ENCODE results near the gene IGFBP6.

Gene IGFBP6

DNA sequence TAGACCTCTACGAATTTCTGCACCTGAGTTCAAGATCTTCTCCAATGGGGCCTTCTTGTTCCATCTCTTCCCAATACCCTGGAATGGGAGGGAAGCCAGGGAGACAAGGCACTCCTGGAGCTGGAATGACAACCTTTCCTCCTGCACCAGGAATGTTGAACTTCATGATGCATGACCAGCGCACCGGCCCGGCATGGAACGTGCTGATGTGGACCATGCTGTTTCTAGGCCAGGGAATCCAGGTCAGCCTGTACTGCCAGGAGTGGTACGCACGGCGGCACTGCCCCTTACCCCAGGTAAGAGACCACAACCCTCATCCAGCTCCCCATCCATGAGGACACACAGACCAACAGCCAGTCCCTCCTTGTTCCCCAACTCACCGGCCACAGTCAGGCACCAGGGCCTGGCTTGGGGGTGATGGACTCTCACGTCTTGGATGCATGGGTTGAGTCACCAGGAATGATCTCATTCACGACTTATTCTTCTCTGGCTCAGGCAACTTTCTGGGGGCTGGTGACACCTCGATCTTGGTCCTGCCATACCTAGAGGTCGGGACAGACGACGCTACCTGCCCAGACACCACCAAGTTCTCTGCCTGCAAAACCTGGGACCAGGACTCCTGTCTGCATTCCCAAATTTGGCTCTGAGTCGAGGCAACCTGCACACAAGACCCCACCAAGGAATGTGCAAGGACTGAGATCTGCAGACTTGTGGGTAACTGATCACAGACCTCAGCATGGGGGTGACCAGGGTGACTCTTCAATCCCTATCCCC is 26.3 kb downstream of the IGFBP6 start:
- DNase-seq = no peak

GRCh38 chr12:53124352-53124723 is 26.9 kb downstream of the IGFBP6 start:
- DNase-seq = no peak

GRCh38 chr12:53127169-53127568 is 29.7 kb downstream of the IGFBP6 start:
- DNase-seq = no peak

GRCh38 chr12:53128780-53129569 is 31.5 kb downstream of the IGFBP6 start:
- no peak for DNase-seq

- no peak for DNase-seq
Measured at GRCh38 chr12:53131844-53132243, 34.4 kb downstream of the IGFBP6 start.

GRCh38 chr12:53133722-53134121 is 36.3 kb downstream of the IGFBP6 start:
- no peak for DNase-seq

- no peak for DNase-seq
Measured at GRCh38 chr12:53143355-53143754, 45.9 kb downstream of the IGFBP6 start.

- no peak for DNase-seq
Measured at GRCh38 chr12:53145383-53146260, 48.2 kb downstream of the IGFBP6 start.

DNA sequence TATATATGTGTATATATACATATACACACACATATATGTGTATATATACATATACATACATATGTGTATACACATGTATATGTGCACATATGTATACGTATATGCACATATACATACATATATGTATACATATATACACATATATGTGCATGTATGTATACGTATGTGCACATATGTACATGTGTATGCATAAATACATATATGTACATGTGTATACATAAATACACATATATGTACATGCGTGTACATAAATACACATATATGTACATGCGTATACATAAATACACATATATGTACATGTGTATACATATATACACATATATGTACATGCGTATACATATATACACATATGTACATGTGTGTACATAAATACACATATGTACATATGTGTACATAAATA is 49.7 kb downstream of the IGFBP6 start:
- DNase-seq = no peak

GRCh38 chr12:53147653-53148052 is 50.2 kb downstream of the IGFBP6 start:
- no peak for DNase-seq

DNA sequence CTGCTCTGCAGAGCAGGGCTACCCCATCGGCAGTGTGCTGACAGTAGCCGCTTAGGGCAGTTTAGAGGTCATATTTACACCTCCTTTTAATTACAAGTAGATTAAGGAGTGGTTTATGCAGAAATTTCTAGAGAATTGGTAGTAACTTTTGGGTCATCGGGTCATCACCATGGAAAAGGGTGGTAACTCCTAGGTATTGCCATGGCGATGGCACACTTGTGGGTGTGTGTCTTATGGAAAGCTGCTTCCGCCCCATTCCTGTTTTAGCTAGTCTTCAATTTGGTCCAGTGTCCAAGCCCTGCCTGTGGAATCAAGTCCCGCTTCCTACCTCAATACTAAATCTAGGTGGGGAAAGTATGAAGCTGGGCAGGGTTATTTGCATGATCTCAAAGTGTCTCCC is 53.6 kb downstream of the IGFBP6 start:
- no peak for DNase-seq
